ENCODE results near the gene ESM1.

ESM1 gene

GRCh38 chr5:54985301-54986268 is at the start of gene ESM1:
TSS of gene ESM1 (minus strand) at chr5:54985593. CDS start at chr5:54985517, 76 bp downstream.
- Histone ChIP-seq H3F3A (ENCODE audit: low read depth) (no peaks in the 10 kb centered on the region), H3K9me2 (replicated peaks; ENCODE audit: low read depth, low read length) (no peaks in the 10 kb centered on the region), H3K9me3 (ENCODE audit: insufficient read depth, low read depth, low read length) (no peaks in the 10 kb centered on the region), H3K36me3 (ENCODE audit: insufficient read depth, low read length) (no peaks in the 10 kb centered on the region), H3K4me2 (ENCODE audit: low read depth, low read length, poor library complexity, severe bottlenecking) (no peak within 1 kb of the TSS), H3K4me3 (ENCODE audit: low read length, poor library complexity, severe bottlenecking) (no peak within 1 kb of the TSS), H3K27me3 (ENCODE audit: insufficient read depth, low read length, poor library complexity, severe bottlenecking) (no peaks in the 10 kb centered on the region), H4K20me1 (ENCODE audit: insufficient read depth, low read length, poor library complexity, severe bottlenecking) (no peaks in the 10 kb centered on the region), H2AFZ (ENCODE audit: low read length) (no peak within 1 kb of the TSS), H3K79me2 (ENCODE audit: insufficient read depth, low read length) (no peaks in the 10 kb centered on the region), H3K4me1 (ENCODE audit: insufficient read depth, low read length, poor library complexity, severe bottlenecking) (peaks cover 22% of the 10 kb centered on the region), H3K9ac (ENCODE audit: low read depth, low read length, poor library complexity, severe bottlenecking) (no peak within 1 kb of the TSS)
- TF ChIP-seq EZH2phosphoT487 (IDR thresholded peaks at IDR 0.05; ENCODE audit: borderline replicate concordance) (no peak), CTCF (conservative IDR thresholded peaks at IDR 0.05; ENCODE audit: low read length) (no peak)

- Histone ChIP-seq H3K4me1 (ENCODE audit: insufficient read depth, low read length, poor library complexity, severe bottlenecking) (peaks cover 37% of the 10 kb centered on the region), H3K4me2 (ENCODE audit: low read depth, low read length, poor library complexity, severe bottlenecking) (no peak overlapping the region)
- no peak for TF ChIP-seq CTCF (conservative IDR thresholded peaks at IDR 0.05; ENCODE audit: low read length)
- no peak for TF ChIP-seq EZH2phosphoT487 (IDR thresholded peaks at IDR 0.05; ENCODE audit: borderline replicate concordance)
Observed at GRCh38 chr5:55033568-55033967, 48.2 kb upstream of the ESM1 start.

GRCh38 chr5:55031492-55031891 is 46.1 kb upstream of the ESM1 start:
- H3K9me2 ChIP-seq (replicated peaks; ENCODE audit: low read depth, low read length), result no peaks in the 10 kb centered on the region
- no peak overlapping the region for H3K4me2 ChIP-seq (ENCODE audit: low read depth, low read length, poor library complexity, severe bottlenecking)
- H3K4me3 ChIP-seq (ENCODE audit: low read length, poor library complexity, severe bottlenecking), result no peak overlapping the region
- H3K27me3 ChIP-seq (ENCODE audit: insufficient read depth, low read length, poor library complexity, severe bottlenecking), result no peaks in the 10 kb centered on the region
- H2AFZ ChIP-seq (ENCODE audit: low read length), result no peak overlapping the region
- H4K20me1 ChIP-seq (ENCODE audit: insufficient read depth, low read length, poor library complexity, severe bottlenecking), result no peaks in the 10 kb centered on the region
- H3K9me3 ChIP-seq (ENCODE audit: insufficient read depth, low read depth, low read length), result no peaks in the 10 kb centered on the region; the same call in 1 of the 2 replicates
- H3K4me1 ChIP-seq (ENCODE audit: insufficient read depth, low read length, poor library complexity, severe bottlenecking), result peaks cover 39% of the 10 kb centered on the region
- H3K36me3 ChIP-seq (ENCODE audit: insufficient read depth, low read length), result no peaks in the 10 kb centered on the region
- no peaks in the 10 kb centered on the region for H3K79me2 ChIP-seq (ENCODE audit: insufficient read depth, low read length)
- no peak for TF ChIP-seq CTCF (conservative IDR thresholded peaks at IDR 0.05; ENCODE audit: low read length)
- no peaks in the 10 kb centered on the region for H3F3A ChIP-seq (ENCODE audit: low read depth)
- H3K9ac ChIP-seq (ENCODE audit: low read depth, low read length, poor library complexity, severe bottlenecking), result no peak overlapping the region

More at GRCh38 chr5:55033568-55033967, 48.2 kb upstream of the ESM1 start:
- Histone ChIP-seq H3K79me2 (ENCODE audit: insufficient read depth, low read length) (no peaks in the 10 kb centered on the region), H3K36me3 (ENCODE audit: insufficient read depth, low read length) (no peaks in the 10 kb centered on the region), H2AFZ (ENCODE audit: low read length) (no peak overlapping the region), H3K9ac (ENCODE audit: low read depth, low read length, poor library complexity, severe bottlenecking) (no peak overlapping the region), H3K4me3 (ENCODE audit: low read length, poor library complexity, severe bottlenecking) (no peak overlapping the region), H3K9me2 (replicated peaks; ENCODE audit: low read depth, low read length) (no peaks in the 10 kb centered on the region), H3K27me3 (ENCODE audit: insufficient read depth, low read length, poor library complexity, severe bottlenecking) (no peaks in the 10 kb centered on the region), H3F3A (ENCODE audit: low read depth) (no peaks in the 10 kb centered on the region), H4K20me1 (ENCODE audit: insufficient read depth, low read length, poor library complexity, severe bottlenecking) (no peaks in the 10 kb centered on the region), H3K9me3 (ENCODE audit: insufficient read depth, low read depth, low read length) (no peaks in the 10 kb centered on the region; the same call in 1 of the 2 replicates)

Measured in Loucy (cell line).